Stimulated activated CD4-positive, alpha-beta T cell treated with anti-CD3 and anti-CD28 coated beads, Interleukin-4, amount 100 ng/mL, for 1 hour (primary cell): ENCODE data around the gene UPK3A.
A peak's percentile ranks its signal among the peaks of the same experiment; 100 is the strongest.
"Not testable (repeated sequence)": the region's sequence is repeated elsewhere in the genome, so short reads cannot be mapped to it uniquely, and the experiment has no call there.

Source experiments
- DNase-seq: peaks from one replicate; pipeline ENCODE4 v3.0.0-alpha.2; 2020

Gene UPK3A

DNA sequence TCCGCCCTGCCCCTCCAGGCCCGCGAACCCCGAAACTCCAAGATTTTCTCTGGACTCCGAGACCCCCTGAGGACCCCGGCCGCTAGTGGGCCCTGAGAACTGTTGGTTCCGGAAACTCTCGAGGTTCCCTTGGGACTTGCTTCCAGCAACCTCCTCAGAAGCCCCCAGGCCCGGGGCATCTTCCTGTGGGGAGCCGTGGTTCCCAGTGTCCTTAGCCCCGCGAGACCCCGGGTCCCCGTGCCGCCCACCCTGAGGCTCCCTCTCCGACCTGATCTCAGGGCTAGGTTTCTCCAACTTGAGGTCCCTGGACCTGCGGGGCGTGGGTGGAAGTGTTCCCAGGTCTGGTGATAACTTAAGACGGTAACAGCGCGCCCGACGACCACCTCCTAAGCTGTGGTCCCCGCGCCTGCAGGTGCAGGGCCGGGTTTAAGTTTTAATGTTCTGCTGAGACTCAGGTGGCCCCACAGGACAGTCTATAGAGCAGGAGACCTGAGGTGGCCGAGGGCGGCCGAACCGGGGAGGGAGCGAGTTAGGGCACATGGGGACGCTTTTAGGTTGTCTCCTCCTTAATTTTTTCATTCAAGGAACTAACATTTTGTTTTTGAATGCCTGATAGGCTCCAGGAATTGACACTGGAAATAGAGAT is 25.7 kb downstream of the UPK3A start:
- DNase-seq = peak; percentile 24

DNA sequence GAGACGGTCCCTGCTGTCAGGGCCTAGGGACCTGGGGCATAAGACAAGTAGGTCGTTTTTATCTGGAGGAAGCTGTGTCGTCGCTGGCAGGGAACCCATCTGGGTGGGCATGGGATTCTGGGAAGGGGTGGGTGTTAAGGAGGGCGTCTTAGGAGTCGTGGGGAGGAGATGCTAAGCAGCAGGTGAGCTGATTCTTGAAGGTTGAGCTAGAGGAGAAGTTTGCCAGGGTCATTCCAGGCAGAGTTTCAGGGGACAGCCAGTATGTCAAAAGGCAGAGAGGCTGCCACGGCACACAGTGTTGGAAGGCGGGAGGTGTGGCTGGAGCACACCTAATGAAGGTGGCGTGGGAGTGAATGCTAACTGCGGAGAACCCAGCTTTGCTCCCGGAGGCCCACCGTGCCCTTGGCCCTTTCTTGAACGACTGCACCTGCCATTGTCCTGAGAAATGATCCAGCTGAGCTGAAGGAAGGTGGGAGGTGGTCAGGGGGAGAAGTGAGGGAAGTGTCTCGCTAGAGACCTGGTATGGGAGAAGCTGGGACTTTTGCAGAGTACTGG is 26.3 kb downstream of the UPK3A start:
- DNase-seq = no peak

DNA sequence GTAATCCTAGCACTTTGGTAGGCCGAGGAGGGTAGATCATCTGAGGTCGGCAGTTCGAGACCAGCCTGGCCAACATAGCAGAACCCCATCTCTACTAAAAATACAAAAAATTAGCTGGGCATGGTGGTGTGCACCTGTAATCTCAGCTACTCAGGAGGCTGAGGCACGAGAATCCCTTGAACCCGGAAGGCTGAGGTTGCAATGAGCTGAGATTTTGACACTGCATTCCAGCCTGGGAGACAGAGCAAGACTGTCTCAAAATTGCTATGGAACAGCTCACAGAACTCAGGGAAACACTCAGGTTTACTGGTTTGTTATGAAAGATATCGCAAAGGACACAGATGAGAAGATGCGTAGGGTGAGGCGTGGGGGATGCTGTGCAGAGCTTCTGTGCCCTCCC is 27.7 kb downstream of the UPK3A start:
- no peak for DNase-seq

DNA sequence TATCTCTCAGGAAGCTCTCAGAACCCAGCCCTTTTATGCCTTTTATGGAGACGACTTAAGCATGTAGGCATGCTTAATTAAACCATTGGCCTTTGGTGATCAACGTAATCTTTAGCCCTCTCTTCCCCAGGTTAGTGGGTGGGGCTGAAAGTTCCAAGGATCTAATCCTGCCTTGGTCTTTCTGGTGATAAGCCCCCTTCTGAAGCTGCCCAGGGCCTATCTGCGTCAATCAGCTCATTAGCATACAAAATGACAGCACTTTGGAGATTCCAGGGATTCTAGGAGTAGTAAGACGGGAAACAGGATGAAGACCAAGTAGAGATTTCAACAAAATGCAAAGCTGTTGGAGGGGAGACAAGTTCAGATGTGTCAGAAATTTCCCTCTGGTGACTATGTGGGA is 28.1 kb downstream of the UPK3A start:
- DNase-seq = no peak

DNA sequence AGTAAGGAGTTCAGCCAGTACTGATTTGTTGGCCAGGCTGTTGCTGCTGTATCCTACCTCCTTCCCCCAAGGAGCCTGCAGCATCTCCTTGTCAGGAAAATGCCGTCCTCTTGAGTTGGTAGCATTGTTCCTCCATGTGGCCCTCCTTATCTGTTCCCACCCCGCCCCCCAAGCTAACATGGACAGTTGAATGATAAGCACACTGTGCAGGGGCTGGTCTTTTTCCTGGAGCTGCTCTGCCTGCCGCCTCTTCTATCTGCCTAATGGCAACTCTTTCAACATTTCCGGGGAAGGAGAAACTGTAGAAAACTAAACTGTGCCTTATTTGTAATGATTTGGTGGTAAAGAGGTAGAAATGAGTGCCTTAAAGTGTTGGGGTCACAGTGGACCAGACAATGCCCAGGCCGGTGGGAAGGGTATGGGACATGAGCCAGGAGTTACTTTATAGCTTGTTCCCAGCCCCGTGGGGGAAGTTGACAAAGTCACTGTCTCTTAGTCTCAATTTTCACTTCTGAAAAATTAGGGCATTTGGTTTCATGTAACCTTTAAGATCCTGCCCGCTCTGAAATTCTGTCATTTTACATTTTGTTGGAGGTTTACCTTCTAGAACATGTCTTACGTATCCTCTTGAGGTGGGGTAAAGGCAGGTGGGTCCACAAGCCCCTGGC is 29.4 kb downstream of the UPK3A start:
- no peak for DNase-seq

DNA sequence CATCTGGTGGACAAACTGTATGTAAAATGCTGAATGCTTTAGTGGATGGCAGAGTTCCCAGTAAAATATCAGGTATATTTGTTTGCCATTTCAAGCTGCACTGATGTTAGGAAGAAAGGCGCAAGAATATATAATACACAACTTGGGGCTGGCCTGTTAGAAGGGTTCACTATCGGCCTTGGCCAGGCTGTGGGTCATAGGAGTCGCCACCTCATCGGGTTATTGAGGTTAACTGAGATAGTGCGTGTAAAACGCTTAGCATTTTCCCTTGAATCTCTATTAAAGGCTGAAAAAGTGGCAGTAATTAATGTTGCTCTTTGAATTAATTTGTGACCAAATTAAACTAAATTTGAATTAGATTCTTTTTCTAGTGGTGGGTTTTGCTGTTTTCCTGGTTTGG is 30.0 kb downstream of the UPK3A start:
- DNase-seq = no peak

DNA sequence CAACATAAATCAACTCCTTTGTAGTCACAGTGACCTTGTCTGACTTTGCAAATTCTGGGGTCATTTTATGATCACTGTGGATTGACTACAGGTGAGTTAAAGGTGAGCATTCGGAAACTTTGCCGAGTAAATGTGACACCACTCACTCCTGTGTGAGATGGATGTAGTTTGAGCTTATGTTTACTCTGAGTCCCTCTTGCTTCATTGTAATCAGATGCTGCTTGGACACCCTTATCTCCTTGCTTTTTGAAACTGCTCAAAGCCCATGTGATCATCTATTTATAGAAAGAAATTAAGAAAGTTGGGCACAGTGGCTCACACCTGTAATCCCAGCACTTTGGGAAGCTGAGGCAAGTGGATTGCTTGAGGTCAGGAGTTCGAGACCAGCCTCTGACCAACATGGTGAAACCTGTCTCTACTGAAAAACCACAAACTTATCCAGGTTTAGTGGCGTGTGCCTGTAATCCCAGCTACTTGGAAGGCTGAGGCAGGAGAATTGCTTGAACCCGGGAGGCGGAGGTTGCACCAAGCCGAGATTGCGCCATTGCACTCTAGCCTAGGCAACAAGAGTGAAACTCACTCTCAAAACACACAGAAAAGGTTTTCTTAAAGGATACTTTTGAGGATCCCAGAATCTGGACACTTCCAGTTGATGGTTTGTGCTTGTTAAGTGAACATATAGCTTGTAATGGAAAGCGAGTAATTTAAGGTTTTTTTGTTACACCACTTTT is 32.2 kb downstream of the UPK3A start:
- DNase-seq = no peak

DNA sequence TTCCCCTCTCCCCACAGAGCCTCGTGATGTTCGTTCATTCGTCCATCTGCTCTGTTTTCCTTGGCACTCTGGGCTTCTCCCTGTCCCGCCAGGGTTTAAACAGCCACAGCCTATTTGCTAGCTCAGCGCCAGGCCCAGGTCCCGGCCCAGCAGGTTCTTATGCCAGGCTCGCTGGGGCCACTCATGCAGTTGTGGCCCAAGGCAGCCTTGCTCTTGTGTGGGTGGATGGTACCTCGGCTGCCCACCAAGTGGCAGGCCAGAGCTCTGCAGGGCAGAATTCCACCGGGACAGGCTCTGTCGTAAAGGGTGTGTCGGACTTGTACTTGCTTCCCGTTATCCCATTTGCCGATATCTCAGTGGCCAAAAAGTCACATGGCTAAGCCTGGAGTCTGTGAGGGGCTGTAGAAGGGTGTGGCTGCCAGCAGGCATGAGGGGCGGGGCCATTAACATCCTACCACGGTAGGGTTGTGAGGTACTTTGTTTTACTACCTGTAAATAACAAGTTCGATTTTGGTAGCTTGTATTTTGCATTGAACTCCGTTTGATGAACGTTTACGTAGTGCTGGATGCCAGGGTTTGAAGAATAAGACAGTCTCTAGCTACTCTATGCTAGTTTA is 32.9 kb downstream of the UPK3A start:
- no peak for DNase-seq

DNA sequence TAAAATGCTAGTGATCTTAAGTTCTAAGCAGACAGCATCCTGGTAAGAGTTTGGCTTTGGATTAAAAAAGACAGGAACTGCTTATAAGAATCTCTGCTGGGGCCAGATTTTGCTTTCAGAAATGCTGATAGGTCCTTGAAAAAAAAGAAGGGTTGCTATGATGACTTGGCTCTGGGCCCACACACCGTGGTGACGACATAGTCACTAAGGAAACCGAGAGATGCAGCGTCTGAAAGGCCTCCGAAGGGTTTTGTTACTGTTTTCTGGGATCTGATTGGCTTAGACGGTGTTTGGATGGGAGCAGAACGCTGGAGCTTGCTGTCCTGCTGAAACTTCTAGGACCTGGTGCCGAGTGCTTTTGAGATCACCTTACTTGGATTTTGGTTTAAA is 33.4 kb downstream of the UPK3A start:
- DNase-seq = peak; percentile 83

DNA sequence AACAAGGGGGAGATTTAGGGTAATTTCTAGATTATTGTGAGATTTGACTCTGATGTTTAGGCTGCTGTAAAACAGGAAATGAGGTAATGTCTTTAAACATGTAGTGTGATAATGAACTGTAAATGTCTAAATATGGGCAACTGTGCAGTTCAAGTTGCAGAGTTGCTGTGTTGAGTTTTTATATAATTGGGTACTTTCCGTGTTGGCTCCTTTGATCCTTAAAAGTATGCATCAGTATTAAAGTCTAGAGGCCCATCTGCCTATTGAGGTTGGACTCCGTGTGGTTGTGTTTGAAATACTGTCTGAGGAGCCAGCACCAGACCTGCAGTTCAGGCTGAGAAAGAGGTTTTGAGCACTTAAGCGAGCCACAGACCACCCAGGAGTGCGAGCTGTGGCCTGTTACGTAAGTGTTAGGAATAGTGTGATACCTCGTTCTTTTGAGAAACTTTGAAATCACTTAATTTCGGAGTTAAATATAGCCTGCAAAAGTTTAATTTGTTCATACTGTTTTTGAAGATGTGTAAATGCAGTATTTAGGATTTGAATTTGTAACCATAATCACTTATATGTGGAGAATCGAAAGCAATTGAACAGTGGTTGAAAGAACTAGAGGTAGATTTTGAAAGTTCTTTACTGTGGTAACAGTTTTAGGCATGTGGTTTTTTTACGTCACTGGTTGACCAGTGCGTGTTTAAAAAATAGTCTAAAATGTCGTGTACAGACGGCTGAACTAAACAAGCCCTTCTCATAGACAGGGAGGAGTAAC is 34.0 kb downstream of the UPK3A start:
- DNase-seq = peak; percentile 19

DNA sequence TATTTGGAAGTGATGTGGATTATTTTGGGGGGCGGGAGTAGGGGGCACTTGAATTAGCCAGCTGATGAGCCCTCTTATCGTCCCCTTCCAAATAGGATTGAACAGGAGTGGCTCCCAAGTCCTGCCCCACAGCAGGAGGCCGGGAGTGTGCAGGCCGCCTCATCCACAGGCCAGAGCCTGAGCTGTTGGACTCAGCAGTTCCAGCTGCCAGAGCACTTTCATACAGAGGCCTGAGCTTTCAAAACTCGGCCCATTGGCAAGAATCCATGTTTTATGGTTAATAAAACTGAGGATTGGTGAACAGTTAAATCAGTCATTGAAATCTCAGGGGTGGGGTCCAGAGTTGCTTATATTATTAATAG is 34.6 kb downstream of the UPK3A start:
- no peak for DNase-seq

DNA sequence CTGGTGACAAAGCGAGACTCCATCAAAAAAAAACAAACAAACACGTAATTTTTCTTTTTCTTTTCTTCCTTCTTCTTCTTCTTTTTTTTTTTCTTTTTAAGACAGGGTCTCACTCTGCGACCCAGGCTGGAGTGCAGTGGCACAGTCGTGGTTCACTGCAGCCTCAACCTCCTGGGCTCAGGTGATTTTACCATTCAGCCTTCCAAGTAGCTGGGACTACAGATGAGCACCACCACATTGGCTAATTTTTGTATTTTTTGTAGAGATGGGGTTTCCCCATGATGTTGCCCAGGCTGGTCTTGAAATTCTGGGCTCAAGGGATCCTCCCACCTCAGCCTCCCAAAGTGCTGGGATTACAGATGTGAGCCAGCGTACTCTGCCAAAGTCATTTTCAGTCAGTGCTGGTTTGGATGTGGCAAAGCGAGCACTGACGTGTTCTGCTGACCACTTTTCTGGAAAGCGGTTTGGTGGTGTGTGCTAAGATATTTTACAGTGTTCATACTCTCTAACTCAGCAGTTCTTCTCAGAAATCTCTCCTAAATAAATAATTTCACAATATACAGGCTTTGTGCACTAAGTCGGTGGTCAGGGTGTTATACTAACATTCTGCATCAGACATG is 35.7 kb downstream of the UPK3A start:
- no peak for DNase-seq

DNA sequence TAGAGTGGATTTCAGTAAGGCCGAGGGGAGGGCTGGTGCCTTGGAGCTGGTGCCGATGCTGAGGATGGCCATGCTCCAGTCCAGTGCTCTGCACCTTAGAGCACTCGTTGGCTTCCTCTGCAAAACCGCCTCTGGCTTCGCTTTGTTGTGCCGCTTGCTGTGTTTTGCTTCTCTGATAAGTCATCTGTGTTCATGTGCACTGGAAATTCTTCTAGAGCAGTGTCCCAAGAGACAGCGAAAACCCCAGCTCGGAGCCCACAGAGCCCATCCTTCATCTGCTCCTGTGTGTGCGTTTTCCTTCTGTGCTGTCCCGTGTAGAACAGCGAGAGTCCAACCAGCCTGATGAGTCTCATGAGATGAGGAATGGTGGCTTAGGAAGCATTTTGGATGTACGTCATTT is 37.1 kb downstream of the UPK3A start:
- DNase-seq = no peak

DNA sequence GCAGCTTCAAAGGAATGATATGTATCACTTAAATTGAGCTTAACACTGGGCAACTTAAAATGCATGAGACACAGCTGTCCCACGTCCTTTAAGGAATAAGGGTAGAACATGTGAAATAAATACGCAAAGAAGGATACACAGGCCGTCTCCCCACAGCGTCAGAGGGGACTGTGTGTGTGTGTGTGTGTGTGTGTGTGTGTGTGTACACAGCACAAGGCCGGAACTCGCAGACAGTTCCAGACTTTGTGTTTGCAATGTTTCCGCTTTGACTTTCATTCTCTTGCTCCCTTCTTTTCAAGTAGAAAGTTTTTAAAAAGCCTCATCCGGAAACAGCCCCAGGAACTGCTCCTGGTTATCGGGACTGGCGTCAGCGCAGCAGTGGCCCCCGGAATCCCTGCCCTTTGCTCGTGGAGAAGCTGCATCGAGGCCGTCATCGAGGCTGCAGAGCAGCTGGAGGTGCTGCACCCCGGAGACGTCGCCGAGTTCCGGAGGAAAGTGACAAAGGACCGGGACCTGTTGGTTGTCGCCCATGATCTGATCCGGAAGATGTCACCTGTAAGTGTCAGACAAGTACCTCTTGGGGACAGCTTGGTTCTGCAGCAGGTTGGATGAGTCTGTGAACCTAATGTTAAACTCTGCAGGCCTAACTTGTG is 38.2 kb downstream of the UPK3A start:
- no peak for DNase-seq

DNA sequence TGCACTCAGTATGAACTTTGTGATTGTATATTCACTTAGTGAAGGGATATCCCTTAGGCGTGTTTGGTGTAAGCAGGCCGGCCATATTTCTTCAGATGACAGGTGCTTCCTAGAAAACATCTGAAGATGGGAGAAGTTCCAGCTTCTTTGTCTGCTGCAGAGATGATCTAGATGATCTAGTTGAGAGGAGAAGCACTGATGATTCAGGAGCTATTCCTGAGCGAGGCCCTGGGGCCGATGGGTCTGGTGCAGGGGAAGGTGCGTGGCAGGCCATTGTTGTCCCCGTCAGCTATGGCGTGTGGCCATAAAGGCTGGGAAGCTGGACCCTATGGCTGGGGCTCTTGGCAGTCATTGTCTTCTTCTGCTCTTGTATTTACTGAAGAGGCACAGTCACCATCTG is 38.9 kb downstream of the UPK3A start:
- no peak for DNase-seq

DNA sequence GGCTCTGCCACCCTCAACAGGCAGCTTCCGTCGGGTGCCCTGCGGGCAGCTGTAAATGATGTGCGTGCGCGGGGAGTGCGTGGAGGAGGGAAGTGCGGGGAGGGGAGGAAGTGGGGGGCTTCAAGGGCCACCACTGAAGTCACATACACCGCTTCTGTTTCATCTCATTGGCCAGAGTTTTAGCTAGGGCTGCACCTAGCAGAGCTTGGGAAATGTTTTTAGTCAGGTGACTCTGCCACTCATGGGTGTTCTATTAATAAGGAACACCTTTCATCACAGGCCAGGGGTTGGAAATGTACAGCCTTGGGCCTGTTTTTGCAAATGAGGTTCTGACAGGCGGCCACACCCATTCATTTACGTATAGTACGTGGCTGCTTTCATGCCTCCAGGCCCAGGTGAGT is 39.6 kb downstream of the UPK3A start:
- DNase-seq = no peak

DNA sequence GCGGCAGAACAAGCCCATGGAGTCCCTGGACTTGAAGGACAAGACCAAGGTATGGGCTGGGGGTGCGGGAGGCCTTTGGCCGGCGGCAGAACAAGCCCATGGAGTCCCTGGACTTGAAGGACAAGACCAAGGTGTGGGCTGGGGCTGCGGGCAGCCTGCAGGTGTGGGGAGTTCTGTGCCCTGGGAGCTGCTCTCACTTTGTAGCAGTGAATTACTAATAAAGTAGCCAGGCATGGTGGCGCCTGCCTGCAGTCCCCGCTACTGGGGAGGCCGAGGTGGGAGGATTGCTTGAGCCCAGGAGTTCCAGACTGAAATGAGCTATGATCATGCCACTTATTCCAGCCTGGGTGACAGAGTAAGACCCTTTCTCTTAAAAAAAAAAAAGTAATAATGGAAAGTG is 43.5 kb downstream of the UPK3A start:
- DNase-seq = not testable (repeated sequence)

DNA sequence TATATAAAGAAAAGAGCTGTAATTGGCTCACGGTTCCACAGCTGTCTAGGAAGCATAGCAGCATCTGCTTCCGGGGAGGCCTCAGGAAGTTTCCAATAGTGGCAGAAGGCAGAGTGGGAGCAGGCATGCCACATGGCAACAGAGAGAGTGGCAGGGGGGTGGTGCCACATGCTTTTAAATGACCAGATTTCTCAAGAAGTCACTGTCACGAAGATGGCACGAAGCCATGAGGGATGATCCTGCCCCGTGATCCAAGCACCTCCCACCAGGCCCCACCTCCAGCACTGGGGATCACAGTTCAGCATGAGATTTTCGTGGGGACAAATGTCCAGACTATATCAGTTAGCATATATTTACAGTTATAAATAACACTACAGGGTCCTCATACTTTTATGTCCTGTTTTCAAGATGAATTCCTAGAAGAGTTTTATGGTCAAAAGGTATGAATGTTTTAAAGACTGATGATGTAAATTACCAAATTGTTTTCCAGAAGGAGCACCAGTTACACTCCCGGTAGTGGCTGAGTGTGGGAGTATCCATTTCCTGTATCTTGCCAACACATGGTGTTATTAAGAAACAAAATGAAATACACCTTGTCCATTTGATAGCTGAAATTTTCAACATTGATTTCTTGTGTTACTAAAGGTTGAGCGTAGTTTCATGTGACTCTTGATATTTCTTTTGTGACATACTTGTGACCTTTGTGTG is 44.2 kb downstream of the UPK3A start:
- no peak for DNase-seq

DNA sequence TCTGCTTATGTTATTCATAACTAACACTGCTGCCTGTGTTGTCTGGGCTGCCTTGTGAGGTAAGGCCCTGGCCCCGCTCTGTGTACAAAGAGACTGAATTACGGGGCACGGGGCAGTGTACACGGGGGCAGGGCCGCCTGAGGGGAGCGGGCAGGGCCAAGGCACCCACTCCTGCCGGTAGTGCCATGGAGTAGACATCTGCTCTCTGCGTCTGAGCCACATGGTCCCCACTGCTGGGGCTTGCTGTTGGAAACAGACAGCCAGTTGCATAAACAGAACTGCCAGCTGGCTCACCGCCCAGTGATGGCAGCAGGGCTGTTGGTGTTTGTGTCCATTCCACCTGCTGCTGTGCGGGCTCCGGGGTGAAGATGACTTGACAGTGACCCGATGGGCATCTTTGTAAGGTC is 44.8 kb downstream of the UPK3A start:
- DNase-seq = no peak

DNA sequence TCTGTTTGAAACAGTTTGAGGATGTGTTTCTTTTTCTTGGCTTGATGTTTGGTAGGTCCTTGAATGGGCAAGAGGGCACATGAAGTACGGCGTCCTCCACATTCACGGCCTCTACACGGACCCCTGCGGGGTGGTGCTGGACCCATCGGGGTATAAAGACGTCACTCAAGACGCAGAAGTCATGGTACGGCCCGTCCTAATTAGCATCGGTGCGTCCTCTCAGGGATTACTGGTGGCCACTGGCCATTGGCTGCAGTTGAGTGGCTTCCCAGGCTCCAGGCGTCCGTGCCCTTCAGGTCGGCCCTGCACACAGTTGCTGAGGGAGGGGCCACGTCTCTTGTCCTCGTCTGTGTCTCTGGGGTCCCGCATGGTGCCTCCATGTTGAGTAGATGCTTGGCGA is 45.8 kb downstream of the UPK3A start:
- DNase-seq = no peak

DNA sequence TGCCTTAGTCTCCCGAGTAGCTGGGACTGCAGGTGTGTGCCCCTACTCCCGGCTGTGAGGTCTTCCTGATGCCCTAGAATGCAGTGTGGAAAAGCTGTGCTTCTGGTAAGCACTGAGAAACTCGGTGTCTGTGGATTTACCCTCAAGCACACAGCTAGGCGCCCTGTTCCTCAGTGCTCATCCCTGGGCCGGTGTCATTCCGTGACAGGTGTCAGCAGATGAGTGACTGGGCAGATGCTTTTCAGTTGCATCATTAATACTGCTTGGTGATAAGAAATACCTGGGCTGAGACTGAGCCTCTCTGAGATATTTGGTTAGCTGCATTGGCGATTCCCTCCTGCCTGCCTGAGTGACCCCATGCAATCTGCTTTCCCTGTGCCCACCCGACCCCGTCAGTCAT is 46.7 kb downstream of the UPK3A start:
- DNase-seq = no peak
